Endodermal cell (in vitro differentiated cells): ENCODE measurements around the gene MOB2. TPM values are rescaled to one million over a fixed set of nuclear protein-coding genes. Genes with fewer than 3 reads are reported as not detected.
"Not testable (repeated sequence)": the region's sequence is repeated elsewhere in the genome, so short reads cannot be mapped to it uniquely, and the experiment has no call there.

Experiments
- DNase-seq: peaks from one replicate; pipeline ENCODE4 v3.0.0-alpha.2; 2017
- H3K27ac ChIP-seq: 2 replicates; pipeline ENCODE4 v1.5.1; 2013; ENCODE audit warnings: mild to moderate bottlenecking, low read depth, low read length, moderate library complexity
- H3K27me3 ChIP-seq: 2 replicates; pipeline ENCODE4 v1.6.1; 2013; ENCODE audit warnings: mild to moderate bottlenecking, low read length, moderate library complexity; ENCODE audit not compliant: insufficient read depth, control insufficient read depth, poor library complexity, severe bottlenecking
- H3K36me3 ChIP-seq: 2 replicates; pipeline ENCODE4 v1.7.0; 2013; ENCODE audit warnings: mild to moderate bottlenecking, low read length, moderate library complexity; ENCODE audit not compliant: control insufficient read depth, insufficient read depth
- H3K4me1 ChIP-seq: one replicate; pipeline ENCODE4 v1.7.0; 2013; ENCODE audit warnings: low read length; ENCODE audit not compliant: control insufficient read depth, insufficient read depth
- H3K4me3 ChIP-seq: 2 replicates; pipeline ENCODE4 v1.5.1; 2013; ENCODE audit warnings: mild to moderate bottlenecking, low read length, moderate library complexity
- H3K9ac ChIP-seq: 2 replicates; pipeline ENCODE4 v1.6.1; 2013; ENCODE audit warnings: mild to moderate bottlenecking, low read length, moderate library complexity; ENCODE audit not compliant: poor library complexity, severe bottlenecking; ENCODE audit errors: extremely low read depth
- H3K9me3 ChIP-seq: 2 replicates; pipeline ENCODE4 v1.6.1; 2013; ENCODE audit warnings: mild to moderate bottlenecking, low read length, moderate library complexity; ENCODE audit not compliant: control insufficient read depth
- H3K27ac Mint-ChIP-seq: 2 replicates; pipeline ENCODE4 v1.8.0; 2020; ENCODE audit warnings: mixed read lengths
- H3K27me3 Mint-ChIP-seq: 2 replicates; pipeline ENCODE4 v1.8.0; 2021; ENCODE audit warnings: mild to moderate bottlenecking, mixed read lengths; ENCODE audit not compliant: insufficient read depth
- H3K36me3 Mint-ChIP-seq: 2 replicates; pipeline ENCODE4 v1.8.0; 2020; ENCODE audit warnings: low read depth, mixed read lengths
- H3K4me1 Mint-ChIP-seq: 2 replicates; pipeline ENCODE4 v1.8.0; 2020; ENCODE audit warnings: mixed read lengths
- H3K4me3 Mint-ChIP-seq: 2 replicates; pipeline ENCODE4 v1.8.0; 2020; ENCODE audit warnings: mild to moderate bottlenecking, moderate library complexity, mixed read lengths
- H3K9me3 Mint-ChIP-seq: 2 replicates; pipeline ENCODE4 v1.8.0; 2020; ENCODE audit warnings: mild to moderate bottlenecking, mixed read lengths
- CTCF ChIP-seq: fragments of 200-600 bp; sonication (generic); conservative IDR thresholded peaks from 2 replicates; pipeline ENCODE4 v1.5.0; 2021; ENCODE audit warnings: antibody characterized with exemption, mild to moderate bottlenecking
- WGBS, 2 experiments: methylation state at CpG; one replicate each; pipeline versions ENCODE4 v1.1.5 to v1.1.7; 2013; ENCODE audit warnings: missing lambda C conversion rate in 2 of 2, mixed read lengths in 1 of 2; ENCODE audit not compliant: insufficient coverage in 1 of 2, insufficient read length in 1 of 2; 5-methylcytosine and 5-hydroxymethylcytosine counted together
- total RNA-seq, 2 donors: library from RNA; stranded (reverse); fragmentation: NEBNext Ultra II Directional in 1 of 2; extraction: Animal tissue kit (Norgen Biotek cat#: 25700) in 1 of 2; gene quantifications; 2 replicates in 1 of 2; 3 replicates in 1 of 2; pipeline ENCODE4 v1.2.1, GENCODE V29; 2021

The MOB2 gene
- total RNA-seq, 2 donors from 2014 or later = 23.9 to 25.4 TPM

- no peaks in the 10 kb centered on the region for H3K27me3 ChIP-seq
- no peak for DNase-seq
- Mint-ChIP-seq H3K9me3 (no peaks in the 10 kb centered on the region), H3K27me3 (no peaks in the 10 kb centered on the region), H3K4me3 (no peak overlapping the region), H3K4me1 (peaks cover 10% of the 10 kb centered on the region), H3K27ac (no peak overlapping the region), H3K36me3 (no peaks in the 10 kb centered on the region)
- H3K4me3 ChIP-seq = no peak overlapping the region
- H3K9ac ChIP-seq = no peak overlapping the region
- TF ChIP-seq CTCF = no peak
- no peaks in the 10 kb centered on the region for H3K9me3 ChIP-seq
- H3K36me3 ChIP-seq = no peaks in the 10 kb centered on the region
- no peak overlapping the region for H3K27ac ChIP-seq
- 82 to 95% methylated on average over 9 to 11 of the region's 11 CpGs for WGBS, 2 experiments
- peaks cover 7% of the 10 kb centered on the region for H3K4me1 ChIP-seq
Measured at GRCh38 chr11:1510928-1511327, 24.3 kb upstream of the MOB2 start.

GRCh38 chr11:1510351-1510750, 23.8 kb upstream of the MOB2 start:
- not testable (repeated sequence) for DNase-seq, H3K4me3 Mint-ChIP-seq, H3K27me3 Mint-ChIP-seq, H3K9me3 ChIP-seq, H3K36me3 Mint-ChIP-seq, H3K9ac ChIP-seq, H3K36me3 ChIP-seq, H3K4me1 Mint-ChIP-seq, H3K4me1 ChIP-seq, H3K4me3 ChIP-seq, H3K27ac Mint-ChIP-seq, H3K9me3 Mint-ChIP-seq, H3K27ac ChIP-seq, H3K27me3 ChIP-seq
- 80 to 89% methylated on average over 1 to 14 of the region's 18 CpGs for WGBS, 2 experiments

- Mint-ChIP-seq H3K36me3 (no peaks in the 10 kb centered on the region), H3K4me1 (peaks cover 7% of the 10 kb centered on the region), H3K27me3 (no peaks in the 10 kb centered on the region), H3K27ac (peak overlapping the region; percentile 9), H3K9me3 (no peaks in the 10 kb centered on the region), H3K4me3 (no peak overlapping the region)
- WGBS, 2 experiments = 88 to 90% methylated on average over 3 to 7 of the region's 20 CpGs
- no peak overlapping the region for H3K27ac ChIP-seq
- no peaks in the 10 kb centered on the region for H3K9me3 ChIP-seq
- no peaks in the 10 kb centered on the region for H3K27me3 ChIP-seq
- no peak for TF ChIP-seq CTCF
- H3K4me3 ChIP-seq = no peak overlapping the region
- no peaks in the 10 kb centered on the region for H3K36me3 ChIP-seq
- H3K9ac ChIP-seq = no peak overlapping the region
- no peak for DNase-seq
- H3K4me1 ChIP-seq = peaks cover 7% of the 10 kb centered on the region
Measured at GRCh38 chr11:1509626-1510255, 23.2 kb upstream of the MOB2 start.

- no peaks in the 10 kb centered on the region for H3K36me3 ChIP-seq
- Mint-ChIP-seq H3K36me3 (no peaks in the 10 kb centered on the region), H3K4me3 (no peak overlapping the region), H3K27ac (no peak overlapping the region), H3K9me3 (no peaks in the 10 kb centered on the region), H3K27me3 (no peaks in the 10 kb centered on the region), H3K4me1 (peaks cover 7% of the 10 kb centered on the region)
- no peak overlapping the region for H3K27ac ChIP-seq
- H3K9ac ChIP-seq = no peak overlapping the region
- no peaks in the 10 kb centered on the region for H3K9me3 ChIP-seq
- TF ChIP-seq CTCF = no peak
- WGBS, 2 experiments = 78 to 83% methylated on average over 7 to 10 of the region's 10 CpGs
- DNase-seq = no peak
- no peak overlapping the region for H3K4me3 ChIP-seq
- H3K27me3 ChIP-seq = no peaks in the 10 kb centered on the region
- peaks cover 7% of the 10 kb centered on the region for H3K4me1 ChIP-seq
Measured at GRCh38 chr11:1508986-1509385, 22.4 kb upstream of the MOB2 start.
